ENCODE measurements around the gene EMCN. TPM values are rescaled to one million over a fixed set of nuclear protein-coding genes. Genes with fewer than 3 reads are reported as not detected.

Gene EMCN
- polyA plus RNA-seq, 2 of the 4 experiments (the other 2 are of a cell fraction), result not detected

DNA sequence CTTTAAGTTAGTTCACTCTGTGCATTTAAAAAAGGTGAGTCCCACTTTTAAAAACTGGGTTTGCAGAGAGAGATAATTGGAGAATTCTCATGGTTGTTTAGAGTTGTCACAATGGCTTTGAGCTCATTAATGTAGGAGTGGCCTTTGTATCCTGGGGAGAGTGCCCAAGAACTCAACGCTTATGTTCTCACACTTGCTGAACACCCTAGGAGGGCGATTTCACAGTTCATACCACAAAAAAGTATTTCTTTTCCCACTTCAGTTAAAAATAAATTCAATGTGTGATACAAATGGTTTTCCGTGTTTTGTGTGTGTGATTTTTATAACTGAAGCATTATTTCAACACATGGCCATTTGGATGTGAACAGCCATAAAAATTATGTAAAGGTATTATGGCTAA, 8.4 kb downstream of the EMCN start:
- no peaks in the 10 kb centered on the region for H3K4me1 ChIP-seq
- H3K9me3 ChIP-seq, result no peaks in the 10 kb centered on the region
- FAIRE-seq (no peak), ATAC-seq (no peak), DNase-seq (ENCODE audit: low read depth in 1 of 2, low spot score in 1 of 2) (no peak)
- no peak for TF ChIP-seq MAZ (IDR thresholded peaks at IDR 0.05; ENCODE audit: borderline replicate concordance, low read depth, low read length)
- no peak for TF ChIP-seq CBX8 (IDR thresholded peaks at IDR 0.05)
- TF ChIP-seq PHF8 (IDR thresholded peaks at IDR 0.05; ENCODE audit: borderline replicate concordance, low read depth), result no peak
- TF ChIP-seq HMGXB4 (CRISPR knock-in tag; IDR thresholded peaks at IDR 0.05; ENCODE audit: borderline replicate concordance), result no peak
- no peak for TF ChIP-seq FOXS1 (CRISPR knock-in tag; IDR thresholded peaks at IDR 0.05)
- TF ChIP-seq RAD21 (conservative IDR thresholded peaks at IDR 0.05 in 1 of 2, IDR thresholded peaks at IDR 0.05 in 1 of 2), result no peak
- TF ChIP-seq ELK1 (IDR thresholded peaks at IDR 0.05; ENCODE audit: low read depth, low read length), result no peak
- TF ChIP-seq, protein P1, sequence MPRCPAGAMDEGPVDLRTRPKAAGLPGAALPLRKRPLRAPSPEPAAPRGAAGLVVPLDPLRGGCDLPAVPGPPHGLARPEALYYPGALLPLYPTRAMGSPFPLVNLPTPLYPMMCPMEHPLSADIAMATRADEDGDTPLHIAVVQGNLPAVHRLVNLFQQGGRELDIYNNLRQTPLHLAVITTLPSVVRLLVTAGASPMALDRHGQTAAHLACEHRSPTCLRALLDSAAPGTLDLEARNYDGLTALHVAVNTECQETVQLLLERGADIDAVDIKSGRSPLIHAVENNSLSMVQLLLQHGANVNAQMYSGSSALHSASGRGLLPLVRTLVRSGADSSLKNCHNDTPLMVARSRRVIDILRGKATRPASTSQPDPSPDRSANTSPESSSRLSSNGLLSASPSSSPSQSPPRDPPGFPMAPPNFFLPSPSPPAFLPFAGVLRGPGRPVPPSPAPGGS (IDR thresholded peaks at IDR 0.05), result no peak
- TF ChIP-seq RCOR1 (IDR thresholded peaks at IDR 0.05; ENCODE audit: low read depth, low read length), result no peak
- TF ChIP-seq CHD2 (IDR thresholded peaks at IDR 0.05; ENCODE audit: low read length, partially characterized antibody), result no peak
- no peak for TF ChIP-seq EHMT2 (IDR thresholded peaks at IDR 0.05; ENCODE audit: low read depth)
- no peak for TF ChIP-seq ZFP36 (IDR thresholded peaks at IDR 0.05; ENCODE audit: borderline replicate concordance, partially characterized antibody)
- TF ChIP-seq TFCP2L1 (CRISPR knock-in tag; IDR thresholded peaks at IDR 0.05), result no peak
- TF ChIP-seq NPAS2 (CRISPR knock-in tag; IDR thresholded peaks at IDR 0.05; ENCODE audit: borderline replicate concordance), result no peak
- TF ChIP-seq FOSB (CRISPR knock-in tag; IDR thresholded peaks at IDR 0.05), result no peak
- POLR2A ChIA-PET, result no interaction called here
- WGBS (ENCODE audit: missing lambda C conversion rate), result 71% methylated on average over 3 of the region's 3 CpGs
- no peak overlapping the region for H3K4me3 ChIP-seq
- H3K4me2 ChIP-seq, result no peak overlapping the region
- CTCF ChIA-PET, result no interaction called here
- no peak overlapping the region for H3K27ac ChIP-seq

GRCh38 chr4:100508691-100509090, 9.1 kb downstream of the EMCN start:
- DNase-seq (ENCODE audit: low read depth in 1 of 2, low spot score in 1 of 2) (no peak), ATAC-seq (no peak), FAIRE-seq (no peak)
- no peak overlapping the region for H3K4me3 ChIP-seq
- no peak overlapping the region for H3K27ac ChIP-seq
- no peaks in the 10 kb centered on the region for H3K4me1 ChIP-seq
- no peak for TF ChIP-seq HMGXB4 (CRISPR knock-in tag; IDR thresholded peaks at IDR 0.05; ENCODE audit: borderline replicate concordance)
- TF ChIP-seq HOXB13 (CRISPR knock-in tag; IDR thresholded peaks at IDR 0.05; ENCODE audit: low read depth), result no peak
- no peak for TF ChIP-seq CHD4 (IDR thresholded peaks at IDR 0.05; ENCODE audit: borderline replicate concordance)
- no peak for TF ChIP-seq MAFK (IDR thresholded peaks at IDR 0.05; ENCODE audit: partially characterized antibody)
- no peak for TF ChIP-seq NR3C1 (IDR thresholded peaks at IDR 0.05)
- no peak for TF ChIP-seq KDM1A (IDR thresholded peaks at IDR 0.05; ENCODE audit: low read depth)
- no peak overlapping the region for H3K4me2 ChIP-seq
- ChIA-PET POLR2A (no interaction called here), CTCF (no interaction called here)
- WGBS (ENCODE audit: missing lambda C conversion rate), result 16% methylated on average over 3 of the region's 3 CpGs
- H3K9me3 ChIP-seq, result no peaks in the 10 kb centered on the region

Data from A549 (cell line).